Ovary (tissue), 9 donors: ENCODE measurements around the gene APEH. TPM values are rescaled to one million over a fixed set of nuclear protein-coding genes. Genes with fewer than 3 reads are reported as not detected.

ENCODE experiments used
- DNase-seq, 5 donors: peaks; one replicate each; pipeline ENCODE4 v3.0.0-alpha.2; 2019 to 2020
- H3K27ac ChIP-seq, 2 donors: fragments of 200-600 bp; one replicate each; pipeline versions ENCODE4 v1.5.1 to v1.8.0; 2019 to 2022
- H3K27me3 ChIP-seq: fragments of 200-600 bp; one replicate; pipeline ENCODE4 v1.8.0; 2022
- H3K36me3 ChIP-seq: fragments of 200-600 bp; sonication (generic); one replicate; pipeline ENCODE4 v1.5.1; 2019
- H3K4me1 ChIP-seq: one replicate; pipeline ENCODE4 v1.8.1; 2013; ENCODE audit warnings: mild to moderate bottlenecking, moderate library complexity; ENCODE audit not compliant: insufficient read depth
- H3K4me3 ChIP-seq: fragments of 200-600 bp; sonication (generic); one replicate; pipeline ENCODE4 v1.5.1; 2017
- H3K9me3 ChIP-seq, 2 donors: fragments of 200-600 bp in 1 of 2; sonication (generic) in 1 of 2; one replicate each; pipeline versions ENCODE4 v1.5.1 to v1.8.1; 2013 to 2019; ENCODE audit warnings: mild to moderate bottlenecking in 1 of 2, moderate library complexity in 1 of 2
- CTCF ChIP-seq, 3 donors: fragments of 450-650 bp in 2 of 3; fragments of 200-600 bp in 1 of 3; IDR thresholded peaks; one replicate each; pipeline versions ENCODE4 v1.5.1 to v1.8.0; 2016 to 2022; ENCODE audit warnings: antibody characterized with exemption in 3 of 3, mild to moderate bottlenecking in 1 of 3
- EP300 ChIP-seq: sonication (generic); formaldehyde crosslinking; IDR thresholded peaks from one replicate; pipeline ENCODE4 v1.6.1; 2017; ENCODE audit warnings: antibody characterized with exemption
- POLR2A ChIP-seq: fragments of 450-650 bp; IDR thresholded peaks from one replicate; pipeline ENCODE4 v1.6.1; 2017; ENCODE audit warnings: antibody characterized with exemption, mild to moderate bottlenecking, moderate library complexity
- WGBS, 3 donors: extraction: QIAGEN DNeasy Blood & Tissue Kit in 1 of 3; methylation state at CpG; one replicate each; pipeline versions ENCODE4 v1.1.5 to v1.1.7; 2013 to 2017; 5-methylcytosine and 5-hydroxymethylcytosine counted together
- intact Hi-C, 4 donors: fragments of 100-400 bp; cut with DNase I; formaldehyde crosslinking; loops; one replicate each; pipeline versions ENCODE4 v1.11.0 to v1.15.1; 2022 to 2023
- polyA plus RNA-seq, 2 donors: library from polyadenylated mRNA; stranded (reverse); fragments of 200-250 nt in 1 of 2; fragments of 350-450 nt in 1 of 2; fragmentation: Illumina TruSeq in 1 of 2; extraction: RNeasy Lipid Tissue Mini Kit (QIAGEN cat#74804) in 1 of 2; gene quantifications; one replicate each; pipeline ENCODE4 v1.2.3, GENCODE V29; 2013 to 2014
- total RNA-seq, 7 donors: library from RNA; depleted of rRNA in 2 of 7; stranded (reverse); fragments of >200 nt in 2 of 7; fragmentation: NEBNext Ultra II Directional in 3 of 7; extraction: Animal tissue kit (Norgen Biotek cat#: 25700) in 3 of 7; gene quantifications; one replicate each; pipeline versions ENCODE4 v1.1.0 to v1.2.4, GENCODE V29; 2016 to 2023
- donor health status: DM: no; HTN: no; CAD: no; lungs with moderate emphysema.
- donor health status: DM: no; HTN: no; CAD: no.
- donor health status: Bipolar disorder and iron deficiency.
- donor health status: DM: yes; HTN: yes; CAD: no.
- donor health status: DM: no; HTN: no; CAD: no.
- donor health status: DM: yes; HTN: yes; CAD: no.

Gene APEH
- total and polyA plus RNA-seq, 9 donors = 33.7 to 90.9 (median 60.6) TPM

GRCh38 chr3:49646236-49646635, 27.9 kb upstream of the APEH start:
- intact Hi-C loops = no loop called here
- no peak for DNase-seq
- 62 to 74% (median 66%) methylated on average over 3 of the region's 3 CpGs for WGBS, 3 donors
- Histone ChIP-seq H3K4me3 (no peak overlapping the region), H3K27me3 (no peaks in the 10 kb centered on the region), H3K27ac (no peak overlapping the region), H3K9me3 (no peaks in the 10 kb centered on the region), H3K4me1 (no peaks in the 10 kb centered on the region), H3K36me3 (no peaks in the 10 kb centered on the region)
- TF ChIP-seq EP300 (no peak), POLR2A (no peak), CTCF (IDR thresholded peaks at IDR 0.05) (no peak)

DNA sequence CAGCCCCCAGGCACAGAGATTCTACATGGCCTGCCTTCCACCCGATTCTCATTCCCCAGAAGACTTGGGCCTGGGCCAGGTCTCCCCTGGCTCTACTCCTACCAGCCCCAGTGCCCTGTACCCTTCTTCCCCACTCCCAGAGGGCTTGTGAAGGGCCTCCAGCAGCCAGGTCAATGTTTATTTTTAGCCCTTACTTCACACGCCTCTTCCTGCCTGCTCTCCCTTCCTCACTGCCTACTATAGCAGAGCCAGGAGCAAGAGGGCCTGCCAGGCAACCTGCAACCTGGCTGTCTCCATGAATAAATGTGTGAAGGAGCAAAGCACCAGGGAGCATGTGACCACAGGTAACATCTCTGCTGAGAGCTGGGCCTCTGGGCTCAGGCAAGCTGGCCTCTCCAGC, 26.4 kb upstream of the APEH start:
- no peak for DNase-seq
- Histone ChIP-seq H3K4me3 (no peak overlapping the region), H3K27me3 (no peaks in the 10 kb centered on the region), H3K36me3 (no peaks in the 10 kb centered on the region), H3K27ac (no peak overlapping the region), H3K4me1 (no peaks in the 10 kb centered on the region), H3K9me3 (no peaks in the 10 kb centered on the region)
- 63 to 79% (median 71%) methylated on average over 2 of the region's 2 CpGs for WGBS, 3 donors
- intact Hi-C loops = no loop called here
- TF ChIP-seq CTCF (IDR thresholded peaks at IDR 0.05) = no peak
- no peak for TF ChIP-seq EP300
- no peak for TF ChIP-seq POLR2A

- no peak overlapping the region for H3K27ac ChIP-seq
- H3K4me1 ChIP-seq = no peaks in the 10 kb centered on the region
- 79 to 86% (median 81%) methylated on average over 3 of the region's 3 CpGs for WGBS, 3 donors
- intact Hi-C loops = no loop called here
- H3K4me3 ChIP-seq = no peak overlapping the region
- H3K9me3 ChIP-seq = no peaks in the 10 kb centered on the region
- no peak for TF ChIP-seq CTCF (IDR thresholded peaks at IDR 0.05)
- no peak for TF ChIP-seq EP300
- no peak for TF ChIP-seq POLR2A
- no peak for DNase-seq
- H3K36me3 ChIP-seq = no peaks in the 10 kb centered on the region
- no peaks in the 10 kb centered on the region for H3K27me3 ChIP-seq
Observed at GRCh38 chr3:49648354-49649019, 25.7 kb upstream of the APEH start.

- TF ChIP-seq POLR2A (no peak), EP300 (no peak)
- intact Hi-C loops = no loop called here
- 83 to 98% (median 91%) methylated on average over 1 of the region's 1 CpG for WGBS, 3 donors
- no peak overlapping the region for H3K27ac ChIP-seq
- DNase-seq = no peak
- H3K4me1 ChIP-seq = no peaks in the 10 kb centered on the region
- H3K36me3 ChIP-seq = no peaks in the 10 kb centered on the region
- no peaks in the 10 kb centered on the region for H3K9me3 ChIP-seq
- no peak overlapping the region for H3K4me3 ChIP-seq
- no peaks in the 10 kb centered on the region for H3K27me3 ChIP-seq
Observed at GRCh38 chr3:49649576-49649975, 24.6 kb upstream of the APEH start.

DNA sequence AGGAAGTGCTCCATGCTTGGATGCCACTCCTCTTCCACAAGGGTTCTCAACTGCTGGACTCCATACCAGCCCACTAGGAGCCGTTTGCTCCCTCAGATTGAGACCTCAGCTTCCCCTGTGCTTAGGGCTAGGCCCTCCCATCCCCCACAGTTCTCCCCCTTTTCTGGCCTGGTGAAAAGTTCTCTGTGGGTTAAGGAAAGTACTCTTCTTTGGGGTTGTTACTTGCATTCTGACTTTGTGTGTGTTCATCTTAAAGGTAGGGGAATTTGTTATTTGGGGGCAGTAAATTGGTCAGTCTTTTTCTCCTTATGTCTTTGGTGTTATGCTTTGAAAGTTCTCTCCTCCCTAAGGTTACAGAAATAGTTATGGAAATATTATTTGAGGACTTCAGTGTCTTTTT, 24.0 kb upstream of the APEH start:
- no peaks in the 10 kb centered on the region for H3K4me1 ChIP-seq
- WGBS, 3 donors = 63 to 88% (median 67%) methylated on average over 1 of the region's 1 CpG
- no peaks in the 10 kb centered on the region for H3K9me3 ChIP-seq
- H3K27me3 ChIP-seq = no peaks in the 10 kb centered on the region
- no peak overlapping the region for H3K4me3 ChIP-seq
- H3K27ac ChIP-seq = no peak overlapping the region
- intact Hi-C loops = no loop called here
- H3K36me3 ChIP-seq = no peaks in the 10 kb centered on the region
- DNase-seq = no peak
- TF ChIP-seq EP300 = no peak
- no peak for TF ChIP-seq POLR2A
- no peak for TF ChIP-seq CTCF (IDR thresholded peaks at IDR 0.05)
